PC-3 (cell line): Measurements from ENCODE around the gene UBFD1. TPM values are rescaled to one million over a fixed set of nuclear protein-coding genes. Genes with fewer than 3 reads are reported as not detected.

Source experiments
- ATAC-seq: fragments of 200-7000 bp; cut with Tn5 transposase; 2 replicates; pipeline ENCODE4 v1.9.1; 2020; ENCODE audit warnings: mild to moderate bottlenecking, moderate library complexity
- BruUV-seq: library from RNA; stranded (reverse); fragments of 400-500 nt; replicated peaks from 2 replicates; lab custom pipeline; 2021; lab: Mats Ljungman, UMichigan
- CTCF ChIA-PET: fragments of 300-600 bp; sonication (Branson Sonifier 250); formaldehyde crosslinking; loops from one replicate; lab custom pipeline; 2022; ENCODE audit warnings: antibody characterized with exemption; lab: Charles Lee
- POLR2A ChIA-PET: fragments of 300-600 bp; sonication (Branson Sonifier 250); formaldehyde crosslinking; loops from one replicate; lab custom pipeline; 2022; ENCODE audit warnings: antibody characterized with exemption; ENCODE audit not compliant: unreplicated experiment; lab: Charles Lee
- DNase-seq: peaks from one replicate; pipeline ENCODE4 v3.0.0-alpha.2; 2015
- H2AFZ ChIP-seq: fragments of 300-600 bp; sonication (generic); 2 replicates; pipeline ENCODE4 v1.6.0; 2016; ENCODE audit warnings: antibody characterized with exemption, low read length
- H3F3A ChIP-seq: fragments of 300-600 bp; sonication (generic); one replicate; pipeline ENCODE4 v1.6.0; 2017; ENCODE audit warnings: antibody characterized with exemption, low read length, control low read depth, mild to moderate bottlenecking; ENCODE audit not compliant: unreplicated experiment
- H3K27ac ChIP-seq: fragments of 300-600 bp; sonication (generic); 2 replicates; pipeline ENCODE4 v1.5.1; 2016; ENCODE audit warnings: mild to moderate bottlenecking, low read length
- H3K27me3 ChIP-seq: fragments of 300-600 bp; sonication (generic); 2 replicates; pipeline ENCODE4 v1.6.1; 2016; ENCODE audit warnings: low read length, mixed read lengths
- H3K36me3 ChIP-seq: fragments of 300-600 bp; sonication (generic); 2 replicates; pipeline ENCODE4 v1.6.1; 2016; ENCODE audit warnings: low read depth, mixed run types, low read length, mixed read lengths
- H3K4me1 ChIP-seq: fragments of 300-600 bp; sonication (generic); 2 replicates; pipeline ENCODE4 v1.5.1; 2016; ENCODE audit warnings: low read length; ENCODE audit not compliant: insufficient read depth
- H3K4me2 ChIP-seq: fragments of 300-600 bp; sonication (generic); 2 replicates; pipeline ENCODE4 v1.6.0; 2016; ENCODE audit warnings: low read length
- H3K4me3 ChIP-seq: fragments of 300-600 bp; sonication (generic); 2 replicates; pipeline ENCODE4 v1.5.1; 2016; ENCODE audit warnings: mild to moderate bottlenecking, low read length, mixed read lengths
- H3K79me2 ChIP-seq: fragments of 300-600 bp; sonication (generic); 2 replicates; pipeline ENCODE4 v1.6.1; 2017; ENCODE audit warnings: low read length, mixed read lengths
- H3K9ac ChIP-seq: fragments of 300-600 bp; sonication (generic); 2 replicates; pipeline ENCODE4 v1.6.0; 2016; ENCODE audit warnings: mild to moderate bottlenecking, low read length
- H3K9me2 ChIP-seq: fragments of 300-600 bp; sonication (generic); replicated peaks from 2 replicates; pipeline ENCODE4 v1.6.1; 2016; ENCODE audit warnings: mixed run types, low read length, mixed read lengths
- H3K9me3 ChIP-seq: fragments of 300-600 bp; sonication (generic); 2 replicates; pipeline ENCODE4 v1.6.1; 2016; ENCODE audit warnings: low read length, mixed read lengths
- H4K20me1 ChIP-seq: fragments of 300-600 bp; sonication (generic); 2 replicates; pipeline ENCODE4 v1.6.1; 2016; ENCODE audit warnings: low read length, mixed read lengths
- CTCF ChIP-seq: fragments of 300-600 bp; sonication (generic); conservative IDR thresholded peaks from 2 replicates; pipeline ENCODE4 v1.5.1; 2017; ENCODE audit warnings: antibody characterized with exemption, low read depth, mild to moderate bottlenecking, low read length
- EZH2 ChIP-seq: fragments of 300-600 bp; sonication (generic); IDR thresholded peaks from one replicate; pipeline ENCODE4 v1.6.1; 2017; ENCODE audit warnings: antibody characterized with exemption, mild to moderate bottlenecking, low read length; ENCODE audit not compliant: unreplicated experiment
- EZH2phosphoT487 ChIP-seq: fragments of 300-600 bp; sonication (generic); IDR thresholded peaks from 2 replicates; pipeline ENCODE4 v1.6.1; 2018; ENCODE audit warnings: mild to moderate bottlenecking, antibody characterized with exemption, low read length, borderline replicate concordance
- intact Hi-C: fragments of 100-400 bp; cut with micrococcal nuclease; formaldehyde crosslinking; loops from 2 replicates; pipeline ENCODE4 v1.9.0; 2023
- total RNA-seq: library from RNA; depleted of rRNA; stranded (reverse); fragments of >200 nt; gene quantifications from 2 replicates; pipeline ENCODE4 v1.2.3, GENCODE V29; 2014

UBFD1 gene
- total RNA-seq, 1 experiment from 2014 or later, result 69.7 TPM

DNA sequence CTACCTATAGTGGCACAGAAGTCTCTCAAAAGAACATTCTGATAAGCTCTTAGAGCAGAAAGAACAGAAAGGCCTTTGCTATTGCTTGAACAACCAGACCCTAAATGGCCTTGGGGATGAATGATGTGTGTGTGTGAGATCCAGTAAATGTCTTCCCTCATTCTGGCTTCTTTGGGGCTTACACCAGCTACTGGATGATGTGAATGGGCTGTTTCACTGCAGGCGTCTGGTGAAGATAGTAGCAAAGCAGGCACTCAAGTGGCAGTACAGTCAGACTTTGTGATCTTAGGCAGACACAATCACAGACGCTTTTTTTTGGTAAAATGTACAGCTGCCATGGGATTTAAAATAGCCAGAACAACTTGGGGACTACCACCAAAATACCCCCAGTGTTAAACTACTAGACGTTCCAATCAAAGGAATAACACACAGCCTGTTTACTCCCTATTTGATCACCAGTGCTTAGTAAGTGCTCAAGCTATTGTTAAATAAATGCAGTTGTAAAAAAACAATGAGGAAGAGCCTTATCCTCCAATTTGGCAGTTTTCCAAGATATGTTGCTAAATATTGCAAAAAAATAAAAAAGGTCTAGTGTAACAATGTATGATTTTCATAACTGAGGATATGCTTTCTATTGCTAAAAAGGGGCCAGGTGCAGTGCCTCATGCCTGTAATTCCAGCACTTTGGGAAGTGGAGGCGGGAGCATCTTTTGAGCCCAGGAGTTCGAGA is 20.7 kb downstream of the UBFD1 start:
- Histone ChIP-seq H3K79me2 (no peaks in the 10 kb centered on the region), H3K27ac (no peak overlapping the region), H3K36me3 (peaks cover 4% of the 10 kb centered on the region), H3K9me2 (no peaks in the 10 kb centered on the region), H3K9me3 (no peaks in the 10 kb centered on the region), H3K4me2 (no peak overlapping the region), H3K4me3 (no peak overlapping the region), H3K9ac (no peak overlapping the region), H3K4me1 (no peaks in the 10 kb centered on the region), H3F3A (no peaks in the 10 kb centered on the region), H2AFZ (no peak overlapping the region), H3K27me3 (no peaks in the 10 kb centered on the region), H4K20me1 (no peaks in the 10 kb centered on the region)
- ChIA-PET CTCF (no interaction called here), POLR2A (no interaction called here)
- ATAC-seq (no peak), DNase-seq (no peak)
- intact Hi-C loops, result no loop called here
- no TSS peak for BruUV-seq
- no peak for TF ChIP-seq CTCF
- no peak for TF ChIP-seq EZH2phosphoT487
- no peak for TF ChIP-seq EZH2

DNA sequence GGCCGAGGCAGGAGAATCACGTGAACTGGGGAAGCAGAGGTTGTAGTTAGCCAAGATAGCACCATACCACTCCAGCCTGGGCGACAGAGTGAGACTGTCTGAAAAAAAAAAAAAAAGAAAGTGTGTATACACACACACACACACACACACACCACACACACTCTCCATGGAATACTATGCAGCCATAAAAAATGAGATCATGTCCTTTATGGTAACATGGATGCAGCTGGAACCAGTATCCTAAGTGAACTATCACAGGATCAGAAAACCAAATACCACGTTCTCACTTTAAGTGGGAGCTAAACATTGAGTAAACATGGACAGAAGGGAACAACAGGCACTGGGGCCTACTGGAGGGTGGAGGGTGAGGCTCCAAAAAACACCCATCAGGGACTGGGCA is 21.8 kb downstream of the UBFD1 start:
- H3K9ac ChIP-seq, result no peak overlapping the region
- H4K20me1 ChIP-seq, result no peaks in the 10 kb centered on the region
- intact Hi-C loops, result no loop called here
- H3K27me3 ChIP-seq, result no peaks in the 10 kb centered on the region
- no peak overlapping the region for H3K4me3 ChIP-seq
- H3K79me2 ChIP-seq, result no peaks in the 10 kb centered on the region
- no TSS peak for BruUV-seq
- ATAC-seq (no peak), DNase-seq (no peak)
- no peak for TF ChIP-seq EZH2
- no peak for TF ChIP-seq CTCF
- no peak for TF ChIP-seq EZH2phosphoT487
- H2AFZ ChIP-seq, result no peak overlapping the region
- H3K9me3 ChIP-seq, result no peaks in the 10 kb centered on the region
- H3K4me1 ChIP-seq, result no peaks in the 10 kb centered on the region
- H3F3A ChIP-seq, result no peaks in the 10 kb centered on the region
- ChIA-PET CTCF (no interaction called here), POLR2A (no interaction called here)
- no peak overlapping the region for H3K4me2 ChIP-seq
- H3K36me3 ChIP-seq, result peaks cover 4% of the 10 kb centered on the region
- H3K27ac ChIP-seq, result no peak overlapping the region
- H3K9me2 ChIP-seq, result no peaks in the 10 kb centered on the region

- H3K4me2 ChIP-seq, result no peak overlapping the region
- intact Hi-C loops, result no loop called here
- peaks cover 11% of the 10 kb centered on the region for H3K36me3 ChIP-seq
- no peak overlapping the region for H3K27ac ChIP-seq
- no peak overlapping the region for H2AFZ ChIP-seq
- no peaks in the 10 kb centered on the region for H3K9me2 ChIP-seq
- no peaks in the 10 kb centered on the region for H3K27me3 ChIP-seq
- H3K9ac ChIP-seq, result no peak overlapping the region
- H3F3A ChIP-seq, result no peaks in the 10 kb centered on the region
- ATAC-seq, result no peak
- no peaks in the 10 kb centered on the region for H3K79me2 ChIP-seq
- BruUV-seq, result no TSS peak
- TF ChIP-seq EZH2phosphoT487 (no peak), CTCF (no peak), EZH2 (no peak)
- ChIA-PET POLR2A (no interaction called here), CTCF (no interaction called here)
- no peaks in the 10 kb centered on the region for H3K9me3 ChIP-seq
- H4K20me1 ChIP-seq, result no peaks in the 10 kb centered on the region
- H3K4me3 ChIP-seq, result no peak overlapping the region
- DNase-seq, result no peak
- H3K4me1 ChIP-seq, result no peaks in the 10 kb centered on the region
Observed at GRCh38 chr16:23580391-23580790, 22.9 kb downstream of the UBFD1 start.
